HG03565 (cell line): Measurements from ENCODE around the gene APBA1.
A peak's percentile ranks its signal among the peaks of the same experiment; 100 is the strongest.
"Not testable (repeated sequence)": the region's sequence is repeated elsewhere in the genome, so short reads cannot be mapped to it uniquely, and the experiment has no call there.

ENCODE experiments used
- ATAC-seq: cut with Tn5 transposase; IDR thresholded peaks from one replicate; pipeline ENCODE4 v1.9.1; 2021; ENCODE audit warnings: mild to moderate bottlenecking, moderate library complexity; ENCODE audit not compliant: unreplicated experiment

The APBA1 gene

DNA sequence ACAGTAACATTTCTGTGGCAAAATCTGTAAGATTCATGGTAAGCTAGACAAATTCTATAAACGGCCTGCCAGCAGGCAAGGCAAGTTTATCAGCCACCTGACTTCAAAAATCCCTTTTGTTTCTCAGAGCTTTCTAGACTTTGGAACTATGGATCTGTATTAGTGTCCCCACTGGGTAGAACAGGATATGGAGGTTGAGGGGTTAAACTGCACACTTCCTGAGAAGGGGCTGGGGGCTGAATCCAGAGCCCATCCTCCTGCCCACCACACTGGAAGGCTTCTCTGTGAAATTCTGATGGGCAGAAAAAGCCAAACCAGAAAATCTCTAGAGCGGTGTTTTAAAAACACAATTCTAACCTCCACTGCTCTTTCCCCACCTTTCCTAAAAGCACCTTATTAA is 218.4 kb downstream of the APBA1 start:
- no peak for ATAC-seq

DNA sequence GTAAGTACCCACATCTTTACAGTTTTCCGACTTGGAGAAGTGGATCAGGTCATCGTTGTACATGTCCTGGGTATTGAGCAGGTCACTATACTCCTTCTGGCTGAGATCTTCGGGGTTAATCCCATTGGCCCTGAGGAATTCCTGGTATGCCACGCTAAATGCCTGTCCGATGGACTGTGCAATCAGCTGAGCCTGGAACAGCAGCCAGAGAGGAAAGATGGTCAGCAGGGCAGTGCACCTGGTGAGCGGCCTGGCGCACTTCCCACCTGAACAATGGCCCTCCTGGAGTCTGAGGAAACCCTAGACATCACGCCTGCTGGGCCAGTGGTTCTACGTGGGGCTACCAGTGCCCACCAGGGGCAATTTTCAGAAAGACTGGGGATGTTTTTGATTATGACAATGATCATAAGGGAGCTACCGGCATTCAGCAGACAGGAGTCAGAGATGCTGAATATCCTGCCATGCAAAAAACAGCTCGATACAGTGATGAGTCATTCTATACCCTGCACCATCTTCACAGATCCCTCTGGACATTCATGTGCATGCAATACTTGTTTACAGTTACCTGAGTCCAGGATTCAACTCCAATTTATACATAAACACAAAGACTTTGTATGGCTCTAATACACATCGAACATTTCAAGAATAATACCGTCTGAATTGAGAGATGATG is 219.9 kb downstream of the APBA1 start:
- no peak for ATAC-seq

DNA sequence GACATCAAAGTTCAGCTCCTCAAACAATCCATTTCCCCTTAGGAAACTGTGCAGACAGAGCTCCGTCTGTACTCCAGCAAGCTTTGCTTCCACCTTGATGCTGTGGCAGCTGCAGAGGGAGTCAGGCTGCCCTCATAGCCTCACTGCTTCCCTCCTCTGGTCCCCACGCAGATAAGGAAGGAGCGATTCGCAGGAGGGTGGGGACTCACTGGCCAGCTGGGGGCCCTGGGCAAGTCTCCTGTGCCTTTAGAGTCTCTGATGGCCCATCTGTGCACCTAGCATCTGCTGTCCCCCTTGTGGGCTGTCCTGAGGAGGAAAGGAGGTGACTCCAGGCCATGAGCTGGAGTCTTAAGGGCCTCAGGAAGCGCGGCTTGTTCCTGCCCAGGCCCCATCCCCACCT is 225.7 kb downstream of the APBA1 start:
- ATAC-seq = no peak

DNA sequence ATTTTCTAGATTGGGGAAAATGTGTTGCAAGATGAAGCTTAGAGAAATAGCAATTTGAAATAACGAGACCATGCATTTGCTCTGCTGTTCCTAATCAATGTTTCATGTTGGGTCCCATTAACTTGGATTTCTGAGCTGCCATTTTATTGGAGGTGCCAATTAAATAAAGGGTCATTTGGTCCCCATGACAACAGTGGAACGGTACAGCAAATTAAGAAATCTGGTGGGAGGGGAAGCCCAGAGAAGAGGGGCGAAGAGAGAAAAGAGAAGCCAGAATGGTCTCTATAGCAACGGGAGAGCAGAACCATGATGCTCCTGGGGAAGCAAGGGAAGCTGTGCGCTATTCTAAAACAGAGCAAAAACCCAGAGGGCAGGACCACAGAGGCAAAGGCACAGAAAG is 226.9 kb downstream of the APBA1 start:
- ATAC-seq = no peak

DNA sequence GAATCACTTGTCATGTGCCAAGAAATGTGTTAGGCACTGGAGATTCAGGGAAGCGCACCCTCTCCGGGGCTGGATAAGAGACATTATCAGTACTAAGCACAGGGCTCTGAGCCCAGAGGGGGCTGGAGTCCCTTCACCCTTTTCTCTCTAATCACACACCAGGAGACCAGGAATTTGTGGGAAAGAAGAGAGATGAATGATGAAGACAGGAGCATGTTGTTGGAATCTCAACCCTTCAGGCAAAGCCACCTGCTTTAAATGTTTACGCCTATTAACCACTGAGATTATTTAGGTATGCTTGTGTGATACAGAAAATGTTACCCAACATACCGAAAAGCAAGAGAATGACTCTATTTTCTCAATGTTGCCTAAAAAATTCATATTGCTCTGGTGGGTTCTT is 227.4 kb downstream of the APBA1 start:
- no peak for ATAC-seq

DNA sequence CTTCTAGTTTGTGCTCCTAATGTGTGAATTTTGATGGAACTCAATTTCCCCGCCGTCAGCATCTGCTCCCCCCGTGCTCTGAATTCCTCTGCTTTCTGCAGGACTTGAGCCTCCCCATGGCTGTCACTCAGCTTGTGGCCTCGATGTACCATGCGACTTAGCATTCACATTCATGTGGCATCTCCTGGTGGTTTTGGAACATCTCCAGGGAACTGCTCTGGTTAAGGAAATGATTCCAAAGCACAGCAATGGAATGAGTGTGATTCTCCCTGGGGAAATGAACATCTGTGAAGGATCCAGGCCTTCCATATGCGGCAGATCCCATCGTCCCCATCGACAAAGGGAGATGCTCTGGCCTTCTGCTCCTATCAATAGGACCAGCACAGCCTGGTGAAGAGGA is 228.2 kb downstream of the APBA1 start:
- no peak for ATAC-seq

DNA sequence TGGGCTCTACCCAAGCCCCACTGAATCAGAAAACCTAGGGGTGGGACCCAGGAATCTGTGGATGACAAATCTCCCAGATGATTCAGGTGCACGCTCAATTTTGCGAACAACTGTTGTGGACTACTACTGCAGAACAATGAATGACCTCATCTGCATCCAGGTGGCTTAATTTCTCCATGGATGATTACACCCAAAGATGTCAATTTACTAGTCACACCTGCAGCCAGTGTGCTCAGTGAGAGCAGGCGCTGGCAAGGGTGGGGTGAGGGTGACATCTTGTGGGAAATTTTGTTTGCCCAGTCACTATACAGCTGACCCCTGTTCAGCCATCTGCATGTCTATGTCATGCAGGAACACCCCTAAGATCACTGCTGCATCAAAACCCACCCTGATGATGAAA is 229.0 kb downstream of the APBA1 start:
- ATAC-seq = no peak

DNA sequence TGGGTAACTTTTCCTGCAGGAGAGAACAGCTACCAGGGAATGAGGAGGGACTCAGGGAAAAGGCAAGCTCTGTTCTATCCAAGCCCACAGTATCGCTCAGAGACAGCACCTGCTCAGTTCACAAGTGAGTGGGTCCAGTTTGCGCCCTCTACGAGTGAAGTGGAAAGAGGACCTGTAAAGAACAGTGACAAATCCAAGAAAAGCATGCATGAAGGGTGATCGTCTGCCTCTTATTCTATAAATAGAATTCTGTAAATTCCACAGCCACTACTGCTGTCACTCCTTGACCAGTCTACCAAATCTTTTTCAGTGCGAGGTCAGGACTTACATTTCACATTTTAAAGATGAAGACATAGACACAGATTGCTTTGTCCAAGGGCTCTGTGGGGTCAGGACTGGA is 229.7 kb downstream of the APBA1 start:
- ATAC-seq = no peak

DNA sequence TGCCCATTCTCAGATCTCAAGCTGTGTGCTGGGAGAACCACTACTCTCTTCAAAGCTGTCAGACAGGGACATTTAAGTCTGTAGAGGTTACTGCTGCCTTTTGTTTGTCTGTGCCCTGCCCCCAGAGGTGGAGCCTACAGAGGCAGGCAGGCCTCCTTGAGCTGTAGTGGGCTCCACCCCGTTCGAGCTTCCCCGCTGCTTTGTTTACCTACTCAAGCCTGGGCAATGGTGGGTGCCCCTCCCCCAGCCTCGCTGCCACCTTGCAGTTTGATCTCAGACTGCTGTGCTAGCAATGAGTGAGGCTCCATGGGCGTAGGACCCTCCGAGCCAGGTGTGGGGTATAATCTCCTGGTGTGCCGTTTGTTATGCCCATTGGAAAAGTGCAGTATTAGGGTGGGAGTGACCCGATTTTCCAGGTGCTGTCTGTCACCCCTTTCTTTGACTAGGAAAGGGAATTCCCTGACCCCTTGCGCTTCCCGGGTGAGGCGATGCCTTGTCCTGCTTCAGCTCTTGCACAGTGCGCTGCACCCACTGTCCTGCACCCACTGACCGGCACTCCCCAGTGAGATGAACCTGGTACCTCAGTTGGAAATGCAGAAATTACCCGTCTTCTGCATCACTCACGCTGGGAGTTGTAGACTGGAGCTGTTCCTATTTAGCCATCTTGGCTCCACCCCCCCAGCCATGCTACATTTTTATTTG is 231.8 kb downstream of the APBA1 start:
- ATAC-seq = not testable (repeated sequence)

DNA sequence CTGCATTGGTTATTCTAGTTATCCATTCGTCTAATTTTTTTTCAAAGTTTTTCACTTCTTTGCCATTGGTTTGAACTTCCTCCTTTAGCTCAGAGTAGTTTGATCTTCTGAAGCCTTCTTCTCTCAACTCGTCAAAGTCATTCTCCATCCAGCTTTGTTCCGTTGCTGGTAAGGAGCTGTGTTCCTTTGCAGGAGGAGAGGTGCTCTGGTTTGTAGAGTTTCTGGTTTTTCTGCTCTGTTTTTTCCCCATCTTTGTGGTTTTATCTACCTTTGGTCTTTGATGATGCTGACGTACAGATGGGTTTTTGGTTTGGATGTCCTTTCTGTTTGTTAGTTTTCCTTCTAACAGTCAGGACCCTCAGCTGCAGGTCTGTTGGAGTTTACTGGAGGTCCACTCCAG is 232.5 kb downstream of the APBA1 start:
- ATAC-seq = not testable (repeated sequence)

DNA sequence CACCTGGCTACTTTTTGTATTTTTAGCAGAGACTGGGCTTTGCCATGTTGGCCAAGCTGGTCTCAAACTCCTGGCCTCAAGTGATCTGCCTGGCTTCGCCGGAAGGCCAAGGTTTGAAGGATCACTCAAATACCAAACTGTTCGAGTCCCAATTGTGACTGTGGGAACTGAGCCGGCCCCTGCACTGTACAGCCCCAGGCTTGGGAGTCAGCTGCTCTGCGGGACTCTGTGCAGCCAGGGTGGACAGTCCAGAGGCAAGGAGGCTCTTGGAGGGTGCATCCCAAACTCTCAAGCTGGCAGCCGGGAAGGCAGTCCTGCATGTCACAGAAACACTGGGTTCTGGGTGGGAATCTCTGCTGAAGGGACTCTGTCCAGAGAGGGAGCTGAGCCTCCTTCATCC is 238.2 kb downstream of the APBA1 start:
- no peak for ATAC-seq

DNA sequence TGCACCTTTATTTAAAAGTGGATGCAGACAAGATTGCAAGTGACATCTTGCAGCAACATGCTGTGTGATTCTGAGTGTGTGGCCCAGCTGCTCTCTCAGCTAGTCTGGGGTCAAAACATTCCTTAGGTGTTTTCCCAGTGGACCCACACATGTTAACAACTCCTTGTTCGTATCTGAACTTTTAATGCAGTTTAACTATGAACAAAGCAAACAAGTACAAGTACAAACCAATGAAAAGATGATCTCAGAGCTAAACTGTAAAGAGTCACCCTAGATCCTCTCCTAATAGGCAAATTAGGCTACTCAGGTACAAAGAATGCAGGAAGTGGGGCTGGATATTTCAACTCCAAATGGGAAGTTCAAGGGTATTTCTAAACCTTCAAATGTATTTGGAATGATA is 238.8 kb downstream of the APBA1 start:
- ATAC-seq = no peak

DNA sequence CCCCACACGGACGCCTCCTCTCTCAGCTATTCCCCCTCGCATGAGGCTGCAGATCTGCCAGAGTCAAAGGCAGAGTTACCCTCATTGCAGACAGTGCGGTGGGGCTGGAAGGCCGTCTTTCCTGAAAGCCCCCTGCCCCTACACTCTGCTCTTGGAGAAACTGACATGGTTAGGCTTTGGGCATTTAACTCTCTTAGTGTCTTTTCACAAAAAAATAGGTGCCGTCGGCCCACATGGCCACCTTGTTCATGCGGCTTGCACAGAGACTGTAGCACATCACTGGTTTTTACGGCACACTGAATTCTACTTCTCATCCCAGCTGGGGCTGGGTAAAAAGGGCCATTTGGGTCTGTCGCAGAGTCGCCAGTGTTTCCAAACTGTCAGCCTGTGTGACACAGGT is 239.5 kb downstream of the APBA1 start:
- no peak for ATAC-seq

DNA sequence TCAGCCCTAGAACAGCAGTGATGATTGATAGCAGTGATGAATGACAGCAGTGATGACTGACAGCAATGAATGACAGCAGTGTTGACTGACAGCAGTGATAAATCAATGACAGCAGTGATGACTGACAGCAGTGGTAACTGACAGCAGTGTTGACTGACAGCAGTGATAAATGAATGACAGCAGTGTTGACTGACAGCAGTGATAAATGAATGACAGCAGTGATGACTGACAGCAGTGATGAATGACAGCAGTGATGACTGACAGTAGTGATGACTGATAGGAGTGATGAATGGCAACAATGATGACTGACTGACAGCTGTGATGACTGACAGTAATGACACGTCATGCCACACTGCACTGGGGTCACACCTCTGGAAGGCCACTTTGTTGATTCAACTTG is 240.4 kb downstream of the APBA1 start:
- ATAC-seq = no peak

DNA sequence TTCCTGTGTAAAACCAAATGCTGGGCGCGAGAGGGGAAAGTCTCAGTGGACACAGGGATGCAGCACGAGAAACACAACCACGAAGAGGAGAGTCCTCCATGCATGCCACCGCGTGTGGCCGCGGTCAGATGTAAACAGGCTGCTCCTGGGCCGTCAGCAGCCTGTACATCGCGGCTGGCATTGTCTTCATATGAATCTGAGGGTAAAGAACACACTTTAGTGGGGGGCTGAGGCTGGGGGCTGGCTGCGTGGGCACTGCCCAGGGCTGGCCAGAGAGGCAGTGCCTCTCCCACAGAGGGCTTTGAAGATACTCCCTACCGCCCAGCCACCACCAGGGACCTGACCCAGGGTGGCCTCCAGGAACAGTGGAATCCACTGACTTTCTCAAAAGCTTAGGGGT is 241.0 kb downstream of the APBA1 start:
- ATAC-seq = no peak

DNA sequence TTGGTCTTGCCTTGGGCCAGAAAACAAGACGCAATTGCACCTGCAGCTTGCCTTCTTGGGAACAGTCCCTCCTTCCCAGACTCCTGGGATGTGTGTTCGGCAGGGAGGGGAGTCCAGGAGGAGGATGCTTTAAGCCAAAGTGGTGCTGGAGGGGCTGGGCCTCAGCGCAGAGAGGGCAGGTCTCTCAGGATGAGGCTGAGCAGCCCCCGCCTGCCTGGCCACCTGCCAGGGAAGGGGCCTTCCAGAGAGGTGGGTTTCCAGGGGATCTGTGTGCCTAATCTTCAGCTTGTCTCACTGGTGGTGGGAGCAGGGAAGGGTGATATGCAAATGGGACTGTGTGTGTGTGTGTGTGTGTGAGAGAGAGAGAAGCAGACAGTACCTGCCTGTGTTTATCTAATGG is 242.0 kb downstream of the APBA1 start:
- ATAC-seq = no peak

DNA sequence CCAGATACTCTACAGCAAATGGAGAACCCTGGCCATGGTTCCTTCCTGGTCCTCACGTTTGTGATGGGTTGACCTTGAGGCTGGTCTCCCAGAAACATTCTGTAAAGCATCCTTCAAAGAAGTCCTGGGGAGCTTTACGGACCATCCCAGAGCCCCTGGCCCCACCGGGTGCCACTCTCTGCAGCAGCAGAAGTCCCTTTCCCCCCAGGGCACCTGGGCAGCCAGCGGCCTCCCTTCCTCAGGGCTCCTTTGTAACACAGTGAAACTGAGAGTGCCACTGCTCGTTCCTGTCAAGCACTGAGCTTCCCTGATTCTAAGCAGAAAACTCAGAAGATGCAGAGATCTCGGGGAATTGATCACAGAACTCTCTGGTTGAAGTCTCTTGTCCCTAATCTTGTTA is 242.9 kb downstream of the APBA1 start:
- ATAC-seq = no peak

DNA sequence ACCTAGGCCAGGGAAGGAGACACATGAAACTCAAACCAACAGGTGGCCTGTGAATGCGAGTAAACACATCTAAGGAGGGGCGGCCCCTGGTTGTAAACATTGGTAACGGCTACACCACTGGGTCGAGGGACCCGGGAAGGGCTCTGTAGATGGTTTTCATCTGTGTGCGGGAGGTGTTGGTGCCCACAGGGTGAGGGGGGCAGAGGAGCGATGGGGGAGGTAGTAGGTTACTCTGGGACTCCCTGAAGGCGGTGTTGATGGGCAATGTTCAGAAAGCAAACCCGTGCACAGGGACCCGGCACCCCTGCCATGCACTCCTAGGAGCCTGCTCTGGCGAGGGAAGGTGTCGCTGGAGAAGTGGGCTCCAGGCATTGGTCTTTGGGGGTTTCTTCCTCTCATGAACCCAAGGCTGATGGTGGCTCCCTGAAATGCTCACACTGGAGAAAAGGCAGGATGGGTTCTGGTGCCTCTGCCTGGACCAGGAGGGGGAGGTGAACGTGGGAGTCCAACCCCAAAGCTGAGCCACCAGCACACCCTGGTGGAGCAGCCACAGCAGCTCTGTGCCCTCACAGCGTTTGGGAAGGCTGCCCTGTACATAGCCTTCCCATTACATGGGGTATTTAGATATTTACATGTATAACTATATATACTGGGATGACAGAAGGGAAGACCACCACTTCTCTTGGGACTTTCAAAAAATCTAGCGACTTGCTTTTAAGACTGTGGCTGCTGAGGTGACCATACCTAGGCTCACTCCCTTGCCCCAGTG is 244.0 kb downstream of the APBA1 start:
- no peak for ATAC-seq

DNA sequence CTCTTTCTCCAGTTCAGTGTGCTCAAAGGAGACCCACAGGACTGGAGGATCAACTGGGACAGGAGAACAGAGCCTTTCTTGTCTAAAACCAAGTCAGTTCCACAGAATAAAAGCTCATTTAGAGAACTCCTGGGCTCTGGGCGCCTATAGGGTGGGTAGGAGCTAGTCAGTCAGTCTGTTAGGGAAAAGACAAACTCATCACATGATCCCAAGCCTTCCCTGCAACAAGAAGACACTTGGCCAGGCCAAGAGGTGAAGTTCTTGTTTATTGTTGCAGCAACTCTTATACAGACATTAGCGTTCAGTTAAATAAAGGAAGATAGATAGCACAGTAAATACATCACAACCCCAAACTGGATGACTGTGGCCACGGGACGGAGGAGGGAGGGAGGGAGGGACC is 244.9 kb downstream of the APBA1 start:
- no peak for ATAC-seq

DNA sequence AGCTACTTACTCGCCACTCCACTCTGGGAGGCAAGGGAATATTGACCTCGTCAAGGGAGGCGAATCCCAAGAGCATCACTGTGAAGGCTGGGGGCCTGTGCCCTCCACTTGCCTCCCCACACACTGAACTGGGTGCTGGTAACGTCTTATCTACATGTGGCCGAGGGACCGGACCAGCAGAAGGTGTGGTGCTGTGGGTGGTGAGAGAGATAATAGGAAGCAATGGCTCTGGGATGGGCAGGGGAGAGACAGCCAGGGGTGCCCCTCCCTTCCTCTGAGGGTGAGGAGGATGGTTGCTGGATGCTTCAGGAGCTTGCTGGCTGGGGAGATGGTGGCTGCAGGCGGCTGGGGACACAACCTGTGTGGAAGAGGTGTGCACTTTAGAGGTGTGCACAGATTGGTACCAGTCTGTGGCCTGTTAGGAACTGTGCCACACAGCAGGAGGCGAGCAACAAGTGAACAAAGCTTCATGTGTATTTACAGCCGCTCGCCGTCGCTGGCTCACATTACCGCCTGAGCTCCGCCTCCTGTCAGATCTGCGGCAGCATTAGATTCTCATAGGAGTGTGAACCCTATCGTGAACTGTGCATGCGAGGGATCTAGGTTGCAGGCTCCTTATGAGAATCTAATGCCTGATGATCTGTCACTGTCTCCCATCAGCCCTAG is 246.9 kb downstream of the APBA1 start:
- ATAC-seq = no peak

DNA sequence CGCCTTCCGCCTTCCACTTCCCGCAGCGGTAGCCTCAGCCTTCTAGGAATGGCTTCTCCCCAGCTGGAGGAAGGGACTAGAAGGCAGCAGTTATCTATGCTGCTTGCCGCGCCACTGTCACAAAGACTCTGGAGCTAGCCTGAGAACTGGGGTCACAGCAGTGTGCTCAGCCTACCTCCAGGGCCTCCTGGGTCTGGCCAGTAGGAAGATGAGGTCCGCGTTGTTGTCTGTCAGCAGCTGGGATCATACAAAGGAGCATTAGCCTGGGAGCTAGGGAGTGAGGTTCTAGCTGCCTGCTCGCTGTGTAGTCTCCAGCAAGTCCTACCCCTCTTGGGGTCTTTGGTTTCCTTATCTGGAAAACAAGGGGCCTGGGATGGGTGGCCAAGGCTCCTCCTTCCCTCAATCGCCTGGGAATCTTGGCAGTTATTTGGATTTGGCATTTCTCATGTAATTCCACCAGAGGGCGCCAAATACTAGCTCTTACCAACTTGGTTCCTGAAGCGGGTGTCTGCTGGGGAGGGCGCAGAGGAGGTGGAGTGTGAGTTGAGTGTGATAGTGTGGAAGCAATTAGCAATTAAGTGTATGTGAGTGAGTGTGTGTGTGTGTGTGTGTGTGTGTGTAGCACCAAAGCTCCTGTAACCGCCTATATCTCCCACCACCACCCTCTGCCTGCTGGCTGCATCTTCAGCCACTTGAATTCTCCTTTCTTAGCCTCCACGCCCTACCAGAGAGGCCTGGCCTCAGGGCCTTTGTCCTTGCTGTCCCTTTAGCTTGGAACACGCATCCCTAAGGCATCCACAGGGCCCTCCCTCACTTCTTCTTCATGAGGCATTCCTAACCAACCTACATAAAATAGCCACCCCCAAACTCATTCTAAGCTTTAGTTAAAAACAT is 250.0 kb downstream of the APBA1 start:
- peak; percentile 51 for ATAC-seq
